Activated CD4-positive, alpha-beta T cell treated with anti-CD3 and anti-CD28 coated beads, Interleukin-2, amount 50 U/mL, for 1 hour (primary cell): ENCODE data around the gene ALG11.
"Not testable (repeated sequence)": the region's sequence is repeated elsewhere in the genome, so short reads cannot be mapped to it uniquely, and the experiment has no call there.

Source experiments
- DNase-seq: peaks from one replicate; pipeline ENCODE4 v3.0.0-alpha.2; 2020

Gene ALG11, protein sequence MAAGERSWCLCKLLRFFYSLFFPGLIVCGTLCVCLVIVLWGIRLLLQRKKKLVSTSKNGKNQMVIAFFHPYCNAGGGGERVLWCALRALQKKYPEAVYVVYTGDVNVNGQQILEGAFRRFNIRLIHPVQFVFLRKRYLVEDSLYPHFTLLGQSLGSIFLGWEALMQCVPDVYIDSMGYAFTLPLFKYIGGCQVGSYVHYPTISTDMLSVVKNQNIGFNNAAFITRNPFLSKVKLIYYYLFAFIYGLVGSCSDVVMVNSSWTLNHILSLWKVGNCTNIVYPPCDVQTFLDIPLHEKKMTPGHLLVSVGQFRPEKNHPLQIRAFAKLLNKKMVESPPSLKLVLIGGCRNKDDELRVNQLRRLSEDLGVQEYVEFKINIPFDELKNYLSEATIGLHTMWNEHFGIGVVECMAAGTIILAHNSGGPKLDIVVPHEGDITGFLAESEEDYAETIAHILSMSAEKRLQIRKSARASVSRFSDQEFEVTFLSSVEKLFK

DNA sequence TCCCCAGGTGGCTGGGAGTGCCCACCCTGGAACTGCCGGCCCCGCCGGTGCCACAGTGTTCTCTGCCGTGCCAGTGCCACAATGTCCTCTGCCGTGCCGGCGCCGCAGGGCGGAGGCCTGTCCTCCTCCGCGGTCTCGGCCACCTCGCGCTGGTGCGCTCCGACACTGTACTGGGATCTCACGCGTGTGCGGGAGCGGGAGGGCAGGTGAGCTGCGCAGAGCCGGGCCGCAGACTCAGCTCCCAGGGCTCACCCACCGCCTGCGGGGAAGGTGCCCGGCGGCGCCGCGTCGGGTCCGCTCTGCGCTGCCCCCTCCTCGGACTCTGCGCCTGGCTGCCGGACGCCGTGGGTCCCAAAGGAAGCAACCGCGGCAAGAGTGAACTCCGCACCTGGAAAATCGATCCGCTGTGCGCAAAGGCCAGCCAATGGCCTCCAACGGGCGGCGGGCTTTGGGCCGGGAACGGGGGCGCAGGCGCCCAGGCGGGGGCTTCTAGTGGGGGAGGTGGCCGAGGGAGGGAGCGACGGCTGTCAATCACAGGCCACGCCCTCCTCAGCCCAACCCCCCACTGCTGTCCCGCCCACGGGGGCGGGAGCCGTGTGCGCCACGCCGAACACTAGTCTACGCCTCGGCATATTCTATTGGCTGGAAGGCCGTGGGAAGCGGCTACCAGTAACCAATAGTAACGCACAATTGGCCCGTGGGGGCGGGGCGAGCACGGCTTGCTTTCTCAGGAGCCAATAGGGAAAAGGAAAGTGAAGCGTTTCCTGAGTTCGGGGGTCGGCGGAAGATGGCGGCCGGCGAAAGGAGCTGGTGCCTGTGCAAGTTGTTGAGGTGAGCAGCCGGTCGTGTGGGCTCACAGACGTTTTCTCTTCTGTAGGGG is at the start of gene ALG11:
TSS of gene ALG11 (plus strand) at position 767 of the 880 bp plus-strand sequence. CDS start at position 788, 21 bp downstream.
- peak; percentile 100 for DNase-seq

DNA sequence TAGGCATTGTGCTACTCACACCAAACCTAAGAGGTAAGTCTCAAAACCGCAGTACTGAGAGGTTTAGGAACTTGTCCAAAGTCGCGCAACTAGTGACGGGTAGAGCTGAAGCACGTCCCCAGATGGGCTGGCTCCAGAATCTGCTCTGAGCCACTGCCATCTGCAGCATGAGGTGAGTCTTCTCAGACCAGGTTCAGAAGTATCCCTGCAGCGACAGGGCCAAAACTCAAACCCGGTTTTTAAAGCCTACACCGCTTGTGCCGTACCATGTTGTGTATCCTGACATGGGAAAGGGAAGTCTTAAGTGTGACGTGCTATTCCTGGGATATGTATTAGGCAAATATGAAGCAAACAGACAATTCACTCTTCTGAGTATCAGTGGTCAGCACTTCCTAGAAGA is 46.0 kb upstream of the ALG11 start:
- no peak for DNase-seq

DNA sequence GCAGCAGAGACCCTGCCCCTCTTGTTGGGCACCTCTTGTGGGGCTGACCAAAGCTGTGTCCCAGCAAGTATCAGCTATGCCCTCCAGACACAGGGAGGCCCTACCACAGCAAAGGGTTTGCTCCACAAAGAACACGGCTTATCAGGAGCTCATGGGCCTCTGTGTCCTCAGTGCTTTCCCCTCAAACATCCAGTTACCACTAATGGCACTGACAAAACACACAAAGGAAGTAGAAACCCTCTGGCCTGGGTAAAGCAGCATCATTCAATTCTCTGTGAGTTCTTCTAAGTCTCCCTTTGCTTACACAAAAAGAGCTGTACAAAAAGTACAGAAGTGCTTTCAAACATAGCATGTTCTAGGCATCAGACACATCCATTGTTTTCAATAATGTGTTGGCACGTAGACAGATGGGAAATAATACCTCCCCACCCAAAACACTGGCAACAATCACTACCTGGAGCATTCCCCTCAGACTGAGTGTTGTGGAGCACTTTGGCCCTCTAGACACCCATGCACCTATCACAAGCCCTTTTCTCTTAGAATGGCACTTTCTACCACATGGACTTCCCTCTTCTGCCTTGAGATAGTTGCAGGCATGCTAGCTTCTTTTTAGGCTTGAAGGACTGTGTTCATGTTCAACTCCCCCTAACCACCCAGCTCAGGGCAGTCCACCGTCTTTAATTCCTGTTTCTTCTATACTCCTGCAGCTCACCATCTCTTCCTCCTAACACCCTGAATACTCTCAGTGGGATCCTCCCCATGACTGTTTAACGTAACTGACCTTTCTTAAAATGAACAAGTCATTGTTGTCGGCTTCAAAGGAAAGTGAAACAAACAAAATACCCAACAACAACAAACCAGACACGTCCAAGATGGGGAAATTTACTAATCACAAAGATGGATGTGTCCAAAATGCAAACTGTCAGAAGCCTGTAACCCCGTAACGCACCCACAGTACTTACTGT is 44.4 kb upstream of the ALG11 start:
- DNase-seq, result no peak

DNA sequence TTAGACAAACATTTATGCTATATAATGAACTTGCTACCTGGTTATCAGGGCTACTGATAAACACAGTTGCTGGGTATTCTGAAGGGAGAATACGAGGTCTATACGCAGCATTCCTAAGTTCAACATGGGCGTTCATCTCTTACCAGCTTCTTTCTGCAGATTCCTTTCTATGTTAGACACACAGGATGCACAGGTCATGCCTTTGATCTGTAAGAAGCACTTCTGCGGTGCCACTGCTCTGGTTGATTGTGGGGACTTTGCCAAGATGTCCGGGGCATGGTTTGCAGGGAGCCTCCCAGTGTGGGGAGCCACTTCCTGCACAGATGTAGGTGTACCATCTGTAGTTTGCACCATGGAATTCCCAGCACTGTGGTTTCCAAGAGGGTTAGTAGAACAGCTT is 41.8 kb upstream of the ALG11 start:
- no peak for DNase-seq

DNA sequence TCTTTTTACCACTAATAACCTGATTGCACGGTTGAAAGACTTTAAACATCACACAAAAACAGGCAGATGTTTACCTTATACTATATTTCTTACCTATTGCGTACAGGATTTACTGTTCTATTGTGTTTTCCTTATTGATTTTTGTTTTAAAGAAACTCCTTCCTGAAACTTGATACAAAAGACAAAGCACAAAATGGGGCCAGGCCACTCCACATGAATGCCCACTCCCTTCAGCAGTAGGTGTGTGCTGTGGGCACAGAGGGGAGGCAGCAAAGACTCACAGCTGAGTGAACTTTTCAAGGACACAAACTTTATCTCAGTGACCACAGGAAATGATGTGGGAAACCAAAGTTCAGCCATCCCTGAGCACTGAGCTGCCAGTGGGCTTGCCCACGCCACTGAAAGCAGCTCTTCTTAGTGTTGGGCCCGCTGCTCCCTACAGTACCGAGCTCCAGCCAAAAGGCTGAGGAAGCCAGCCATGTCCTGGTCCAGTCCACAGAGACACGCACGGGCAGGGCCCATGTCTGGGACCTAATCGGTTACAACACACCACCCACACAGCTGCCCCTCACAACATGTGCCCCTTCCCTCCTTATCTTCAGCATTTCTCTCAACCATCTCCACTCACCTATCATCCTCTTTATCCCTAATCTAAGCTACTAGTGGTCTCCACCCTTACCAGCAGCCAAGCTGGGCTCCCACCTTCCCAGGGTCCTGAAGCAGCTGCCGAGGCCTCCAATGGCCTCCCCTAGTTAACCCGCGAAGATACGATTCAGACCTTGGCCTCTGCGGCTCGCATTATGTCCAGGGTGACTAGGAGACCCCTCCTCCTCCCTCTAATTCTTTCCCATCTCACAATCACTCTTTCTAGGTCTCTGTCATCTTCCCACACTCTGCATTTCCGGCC is 40.4 kb upstream of the ALG11 start:
- no peak for DNase-seq

DNA sequence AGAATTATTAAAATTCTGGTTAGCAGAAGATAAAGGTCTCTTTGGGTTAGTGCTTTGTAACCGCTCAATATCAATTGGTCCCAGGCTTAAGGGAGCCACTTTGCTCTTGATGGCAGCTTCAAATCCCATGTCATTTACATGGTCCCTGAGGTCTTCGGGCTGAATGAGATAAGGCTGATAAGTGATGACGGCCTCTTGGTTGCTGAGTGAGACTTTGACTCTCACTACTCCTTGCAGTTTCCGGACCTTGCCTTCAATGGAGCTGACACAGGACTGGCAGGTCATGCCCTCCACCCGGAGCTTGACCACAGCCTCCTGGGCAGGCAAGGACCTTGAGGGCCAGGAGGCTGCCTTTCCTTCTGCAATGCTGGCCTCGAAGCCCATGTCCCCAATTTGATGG is 37.7 kb upstream of the ALG11 start:
- DNase-seq, result no peak

DNA sequence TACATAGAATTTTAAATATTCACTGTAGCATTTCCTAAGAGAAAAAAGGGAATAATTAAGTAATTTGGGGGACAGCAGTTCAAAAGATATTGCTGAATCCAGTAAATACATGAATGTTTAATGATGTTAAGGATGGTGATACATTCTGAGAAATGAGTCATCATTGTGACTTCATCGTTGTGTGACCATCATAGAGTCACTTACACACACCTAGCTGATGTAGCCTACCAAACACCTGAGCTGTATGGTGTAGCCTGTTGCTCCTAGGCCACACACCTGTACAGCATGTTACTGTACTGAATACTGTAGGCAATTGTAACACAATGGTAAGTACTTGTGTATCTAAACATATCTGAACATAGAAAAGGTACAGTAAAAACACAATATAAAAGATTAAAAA is 35.8 kb upstream of the ALG11 start:
- no peak for DNase-seq

DNA sequence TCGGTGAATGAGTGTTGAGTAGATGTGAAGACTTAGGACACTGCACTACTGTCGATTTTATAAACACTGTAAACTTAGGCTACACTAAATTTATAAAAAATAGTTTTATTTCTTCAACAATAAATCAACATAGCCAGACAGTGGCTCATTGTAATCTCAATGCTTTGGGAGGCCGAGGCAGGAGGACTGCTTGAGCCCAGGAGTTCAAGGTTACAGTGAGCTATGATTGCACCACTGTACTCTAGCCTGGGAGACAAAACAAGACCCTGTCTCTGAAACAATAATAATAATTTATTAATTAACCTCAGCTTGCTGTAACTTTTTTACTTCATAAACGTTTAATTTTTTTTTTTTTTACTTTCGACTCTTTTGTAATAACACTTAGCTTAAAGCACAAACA is 35.3 kb upstream of the ALG11 start:
- no peak for DNase-seq

DNA sequence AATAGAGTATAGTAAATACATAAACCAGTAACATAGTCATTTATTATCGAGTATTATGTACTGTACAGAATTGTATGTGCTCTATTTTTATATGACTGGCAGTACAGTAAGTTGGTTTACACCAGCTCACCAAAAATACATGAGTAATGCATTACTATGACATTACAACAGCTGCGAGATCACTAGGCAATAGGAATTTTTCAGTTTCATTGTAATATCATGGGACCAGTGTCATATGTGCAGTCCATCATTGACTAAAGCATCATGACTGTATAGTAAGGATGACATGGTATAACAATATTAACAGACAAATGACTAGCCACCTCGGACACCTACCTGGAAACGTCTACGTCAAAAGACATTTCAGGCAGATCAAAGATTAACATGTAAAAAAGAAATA is 34.6 kb upstream of the ALG11 start:
- DNase-seq, result no peak

DNA sequence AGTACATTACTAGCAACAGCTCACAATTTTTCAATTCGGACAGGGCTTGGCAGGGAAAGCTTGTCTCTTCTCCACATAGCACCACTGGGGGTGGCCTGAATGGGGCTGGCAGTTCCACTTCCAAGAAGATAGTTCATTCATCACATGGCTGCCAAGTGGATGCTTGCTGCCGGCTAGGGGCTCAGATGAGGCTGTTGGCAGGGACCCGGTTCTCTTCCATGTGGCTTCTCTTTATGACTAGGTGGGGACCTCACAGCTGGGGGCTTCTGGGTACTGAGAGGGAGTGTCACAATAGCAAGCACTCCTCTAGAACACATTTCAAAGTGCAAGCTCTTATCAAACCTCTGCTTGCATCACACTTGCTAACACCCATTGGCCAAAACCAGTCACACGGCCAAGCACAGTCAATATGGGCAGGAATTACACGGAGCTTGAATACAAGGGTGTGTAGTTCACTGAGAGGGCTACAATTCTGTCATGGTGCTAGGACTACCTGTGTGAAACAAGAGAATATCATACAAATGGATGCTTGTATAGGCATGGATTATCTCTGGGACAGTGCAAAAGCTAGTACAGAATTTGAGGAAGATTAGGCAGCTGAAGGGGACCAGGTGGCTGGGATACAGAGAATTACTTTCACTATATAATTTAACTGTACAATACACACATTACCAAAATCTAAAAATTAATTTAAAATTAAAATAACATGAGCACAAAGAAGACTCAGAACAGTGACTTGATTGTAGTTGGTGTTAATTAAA is 33.2 kb upstream of the ALG11 start:
- DNase-seq, result no peak

DNA sequence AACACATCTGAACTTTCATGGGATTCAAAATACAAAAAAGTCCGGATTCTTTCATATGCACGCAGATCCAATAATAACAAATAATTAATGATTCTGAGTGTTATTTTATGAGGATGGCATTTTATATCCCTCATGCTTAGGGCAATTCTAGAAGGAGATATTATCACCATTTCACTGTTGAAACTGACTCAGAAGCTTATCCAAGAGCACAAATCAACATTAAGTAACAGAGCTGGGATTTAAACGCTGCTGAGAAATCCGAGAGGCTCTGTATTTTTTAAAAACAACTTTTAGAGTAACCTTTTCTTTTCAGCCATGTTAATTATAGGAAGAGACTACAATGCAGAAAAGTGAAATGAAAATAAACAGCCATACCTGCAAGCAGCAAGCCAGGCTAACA is 31.3 kb upstream of the ALG11 start:
- no peak for DNase-seq

DNA sequence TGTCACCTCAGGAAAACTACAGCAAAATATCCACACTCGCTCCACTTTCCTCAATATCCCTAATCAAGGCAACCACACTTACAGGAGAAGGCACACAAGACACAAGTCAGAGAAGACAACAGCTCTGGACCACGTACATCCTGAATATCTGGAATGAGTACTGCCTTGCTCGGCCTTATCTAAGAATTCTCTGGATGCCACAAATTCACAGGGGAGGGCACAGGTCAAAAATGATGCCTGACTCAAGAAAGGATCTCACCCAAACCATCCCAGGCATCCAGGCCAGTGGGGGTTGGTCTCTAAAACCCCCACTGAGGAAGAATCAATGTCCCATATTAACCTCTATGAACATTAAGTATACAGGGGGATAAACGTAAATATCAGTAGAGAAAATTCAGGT is 30.8 kb upstream of the ALG11 start:
- no peak for DNase-seq

DNA sequence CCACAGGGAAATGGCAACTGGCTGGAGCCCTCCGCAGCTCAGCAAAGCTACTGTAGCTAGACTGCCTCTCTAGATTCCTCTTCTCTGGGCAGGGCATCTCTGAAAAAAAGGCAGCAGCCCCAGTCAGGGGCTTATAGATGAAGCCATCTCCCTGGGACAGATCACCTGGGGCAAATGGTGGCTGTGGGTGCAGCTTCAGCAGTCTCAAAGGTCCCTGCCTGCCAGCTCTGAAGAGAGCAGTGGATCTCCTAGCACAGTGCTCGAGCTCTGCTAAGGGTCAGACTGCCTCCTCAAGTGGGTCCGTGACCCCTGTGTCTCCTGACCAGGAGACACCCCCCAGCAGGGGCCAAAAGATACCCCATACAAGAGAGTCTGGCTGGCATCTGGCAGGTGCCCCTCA is 28.9 kb upstream of the ALG11 start:
- not testable (repeated sequence) for DNase-seq

DNA sequence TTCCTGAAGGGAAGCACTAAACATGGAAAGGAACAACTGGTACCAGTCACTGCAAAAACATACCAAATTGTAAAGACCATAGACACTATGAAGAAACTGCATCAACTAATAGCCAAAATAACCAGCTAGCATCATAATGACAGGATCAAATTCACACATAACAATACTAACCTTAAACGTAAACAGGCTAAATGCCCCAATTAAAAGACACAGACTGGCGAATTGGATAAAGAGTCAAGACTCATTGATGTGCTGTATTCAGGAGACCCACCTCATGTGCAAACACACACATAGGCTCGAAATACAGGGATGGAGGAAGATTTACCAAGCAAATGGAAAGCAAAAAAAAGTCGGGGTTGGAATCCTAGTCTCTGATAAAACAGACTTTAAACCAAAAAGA is 27.3 kb upstream of the ALG11 start:
- not testable (repeated sequence) for DNase-seq

DNA sequence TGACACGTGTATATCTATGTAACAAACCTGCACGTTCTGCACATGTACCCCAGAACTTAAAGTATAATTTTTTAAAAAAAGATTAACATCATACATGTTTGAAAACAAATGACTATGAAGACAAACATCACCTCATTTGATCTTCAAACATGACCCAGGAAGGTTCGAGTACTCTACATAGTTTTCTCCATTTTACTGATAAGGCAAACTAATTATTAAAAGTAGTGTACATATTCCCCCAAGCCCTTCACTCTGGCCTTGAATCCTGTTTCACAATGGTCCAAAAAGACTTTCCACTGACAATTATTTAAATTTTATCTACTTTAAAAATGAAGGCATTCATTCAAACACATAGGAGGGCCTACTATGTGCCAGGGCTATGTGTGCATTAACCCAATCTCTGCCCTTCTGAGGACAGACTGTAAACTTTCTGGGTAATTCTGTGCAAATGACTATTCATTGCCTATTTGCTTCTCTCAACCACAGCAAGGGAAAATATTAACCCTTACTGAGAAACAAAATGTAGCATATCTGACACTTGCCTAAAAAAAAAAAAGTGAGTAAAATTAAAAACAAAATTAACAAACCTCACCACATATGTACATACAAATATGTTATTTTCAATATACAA is 23.1 kb upstream of the ALG11 start:
- DNase-seq, result no peak

DNA sequence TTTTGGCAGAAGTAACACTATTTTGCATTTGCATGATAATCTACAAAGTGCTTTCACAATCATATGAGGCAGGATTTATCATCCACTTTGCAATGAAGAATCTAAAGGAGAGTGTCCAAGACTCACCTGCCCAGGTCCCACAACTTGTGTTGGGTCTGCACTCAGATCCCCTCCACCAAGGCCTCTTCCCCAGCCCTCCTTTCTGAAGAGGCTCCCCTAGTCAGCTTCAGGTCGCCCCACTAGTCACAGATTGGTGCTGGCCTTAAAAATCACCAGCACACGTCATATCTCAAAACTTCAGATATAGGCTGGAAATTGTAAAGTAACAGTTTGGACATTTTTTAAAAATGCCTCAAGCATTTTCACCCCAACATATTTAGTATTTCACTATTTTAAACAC is 18.5 kb upstream of the ALG11 start:
- no peak for DNase-seq

DNA sequence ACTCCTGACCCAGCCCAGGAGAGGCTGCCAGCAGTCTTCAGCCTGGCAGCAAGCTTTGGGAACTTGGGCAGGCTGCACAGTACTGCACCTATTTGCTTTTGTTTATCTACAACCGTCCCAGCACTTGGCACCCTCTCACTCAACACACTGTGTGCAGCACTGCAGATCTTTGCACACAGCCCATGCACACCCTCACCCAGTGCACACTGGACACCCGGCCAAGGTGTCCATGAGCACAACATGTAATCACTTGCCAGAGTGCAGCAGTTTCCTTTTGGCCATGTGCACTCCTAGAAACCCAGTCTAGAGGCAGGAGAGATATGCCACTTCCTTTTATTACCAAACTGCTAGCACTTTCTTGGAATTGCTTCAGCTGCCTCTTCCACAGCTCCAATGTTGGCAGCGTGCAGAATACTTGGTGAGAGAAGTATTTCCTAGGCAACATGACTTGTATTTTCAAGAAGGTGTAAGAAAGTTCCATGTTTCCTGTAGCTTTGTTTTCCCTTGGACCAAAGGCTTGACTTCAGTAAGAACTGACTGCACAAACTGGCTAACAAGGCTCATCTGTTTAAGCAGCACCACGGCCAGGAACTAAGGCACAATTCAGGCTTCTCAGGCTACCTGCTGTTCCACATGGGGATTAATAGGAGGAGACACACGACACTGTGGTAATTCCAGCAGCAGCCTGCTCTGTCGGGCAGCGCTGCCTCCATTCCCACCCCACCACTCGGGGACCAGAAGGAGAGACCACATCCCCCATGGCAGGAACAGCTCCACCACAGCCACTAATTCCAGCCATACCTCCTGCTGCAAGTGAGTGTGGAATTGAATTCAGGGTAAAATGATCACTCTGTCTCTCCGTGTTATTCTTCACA is 16.3 kb upstream of the ALG11 start:
- DNase-seq, result no peak

DNA sequence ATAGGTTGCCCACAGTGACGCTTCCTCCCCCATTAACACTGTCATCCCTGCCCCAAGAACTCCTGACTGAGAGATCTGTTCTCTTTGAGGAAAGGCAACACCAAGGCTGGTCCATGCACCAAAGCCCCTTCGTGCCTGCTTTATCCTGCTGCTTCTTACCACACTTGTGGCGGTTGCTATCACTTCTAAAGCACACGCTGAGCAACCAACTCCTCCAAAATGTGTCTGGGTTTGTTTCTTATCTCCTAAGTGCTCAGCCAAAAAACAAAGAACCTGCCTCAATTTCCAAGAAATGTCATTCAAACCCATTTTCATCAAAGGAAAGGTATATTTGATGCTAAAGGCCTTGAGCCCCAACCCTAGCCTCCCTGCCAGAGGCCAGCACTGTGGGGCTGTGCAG is 15.6 kb upstream of the ALG11 start:
- no peak for DNase-seq

DNA sequence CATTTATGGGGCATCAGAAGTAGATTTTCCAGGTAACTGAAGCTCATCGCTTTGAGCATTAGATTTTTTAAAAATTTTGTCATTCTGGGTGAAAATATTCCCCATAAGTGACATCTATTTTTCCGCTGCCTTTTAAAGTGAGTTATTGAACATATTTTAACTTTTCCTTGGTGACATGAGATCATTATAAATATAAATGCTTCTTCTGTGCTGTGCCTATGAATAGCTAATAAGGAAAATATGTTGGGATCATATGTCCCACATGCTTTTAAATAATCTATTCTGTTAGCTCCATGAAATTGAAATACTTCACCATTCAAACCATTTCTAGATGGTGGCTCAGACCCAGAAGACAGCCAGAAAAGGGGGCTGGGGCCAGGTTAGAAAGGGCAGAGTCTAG is 15.0 kb upstream of the ALG11 start:
- no peak for DNase-seq
